ENCODE data around the gene DTX3L. TPM values are rescaled to one million over a fixed set of nuclear protein-coding genes. Genes with fewer than 3 reads are reported as not detected.

DTX3L gene
- total and polyA plus RNA-seq, 2 of the 8 experiments (the other 6 are each of a cell fraction or from before 2014, with no cell fraction given) = 1.7 to 11.3 TPM

- Histone ChIP-seq H2BK120ac (replicated peaks; ENCODE audit: low read depth, low read length) (no peak overlapping the region), H4K5ac (ENCODE audit: insufficient read length, low read depth, low read length) (no peak overlapping the region), H2BK15ac (ENCODE audit: low read length) (no peak overlapping the region), H3K9ac (replicated peaks in 1 of 4; ENCODE audit: extremely low read depth in 1 of 4, low read depth in 3 of 4, low read length in 3 of 4) (no peak overlapping the region), H3K4me3 (ENCODE audit: extremely low read depth in 1 of 4, insufficient read depth in 2 of 4, low read depth in 3 of 4, low read length in 4 of 4) (no peak overlapping the region), H4K91ac (replicated peaks; ENCODE audit: insufficient read length, low read length) (no peak overlapping the region), H3K4me2 (ENCODE audit: insufficient read depth in 1 of 2, low read depth in 2 of 2, low read length in 2 of 2) (no peak overlapping the region), H3K27ac (ENCODE audit: low read depth, low read length) (no peak overlapping the region), H3K4me1 (replicated peaks in 1 of 4; ENCODE audit: control insufficient read depth in 3 of 4, insufficient read depth in 4 of 4, low read length in 3 of 4) (peaks cover 0 to 7% (median 0%) of the 10 kb centered on the region in 4 experiments; a peak in 1 of 7 replicates), H3K23me2 (ENCODE audit: low read depth, low read length) (no peaks in the 10 kb centered on the region), H3K27me3 (replicated peaks in 1 of 4; ENCODE audit: control insufficient read depth in 3 of 4, extremely low read depth in 1 of 4, insufficient read depth in 3 of 4, low read length in 3 of 4) (no peaks in the 10 kb centered on the region), H3K23ac (ENCODE audit: insufficient read length) (no peak overlapping the region), H3K79me1 (ENCODE audit: low read depth, low read length) (no peaks in the 10 kb centered on the region), H2AFZ (ENCODE audit: low read length) (peak overlapping the region; percentile 6; the same call in 1 of the 2 replicates), H4K20me1 (replicated peaks in 1 of 2; ENCODE audit: control insufficient read depth in 1 of 2, insufficient read depth in 2 of 2, low read length in 2 of 2) (no peaks in the 10 kb centered on the region), H2BK12ac (ENCODE audit: low read depth, low read length) (no peak overlapping the region), H3K18ac (ENCODE audit: extremely low read depth, low read length) (no peak overlapping the region), H3K36me3 (ENCODE audit: control insufficient read depth in 2 of 4, insufficient read depth in 4 of 4, low read length in 3 of 4) (no peaks in the 10 kb centered on the region), H2AK5ac (ENCODE audit: low read depth, low read length) (no peak overlapping the region), H3K9me3 (ENCODE audit: insufficient read depth in 2 of 2, low read depth in 1 of 2, low read length in 1 of 2) (no peaks in the 10 kb centered on the region), H3K4ac (replicated peaks; ENCODE audit: insufficient read length, low read depth, low read length) (no peak overlapping the region), H2BK5ac (ENCODE audit: low read depth, low read length) (no peak overlapping the region), H3K79me2 (ENCODE audit: control insufficient read depth in 1 of 2, insufficient read depth in 2 of 2, low read length in 2 of 2) (no peaks in the 10 kb centered on the region), H3K14ac (ENCODE audit: insufficient read length) (no peak overlapping the region), H3K56ac (replicated peaks; ENCODE audit: insufficient read length, low read depth, low read length) (no peak overlapping the region), H4K8ac (ENCODE audit: extremely low read depth, insufficient read depth, low read length) (no peak overlapping the region; the same call in 1 of the 2 replicates), H2BK20ac (ENCODE audit: low read length) (no peak overlapping the region)
- ChIA-PET POLR2A (ENCODE audit: partially characterized antibody) (no interaction called here), CTCF (ENCODE audit: partially characterized antibody) (interaction anchor here (1.0 kb wide), 1 partner anchor 74 kb away, joined by 3 read pairs; the partner anchor contains the start of gene PARP14)
- DNase-seq (ENCODE audit: low read depth in 1 of 2, low spot score in 2 of 2) (no peak), FAIRE-seq (no peak)
- 91% methylated on average over 4 of the region's 4 CpGs; no CpG with 5 or more reads in 1 of the 2 experiments for WGBS, 2 experiments (ENCODE audit: extremely low coverage in 1 of 2, insufficient coverage in 1 of 2, insufficient read length in 1 of 2, insufficient replicate concordance in 2 of 2, low coverage in 1 of 2, low lambda C conversion rate in 2 of 2, missing lambda C conversion rate in 1 of 2)
- TF ChIP-seq ZNF274 (IDR thresholded peaks at IDR 0.05; ENCODE audit: borderline replicate concordance, extremely low read depth, low read length) (no peak), SRF (IDR thresholded peaks at IDR 0.05; ENCODE audit: low read depth, low read length) (no peak), SIX5 (IDR thresholded peaks at IDR 0.05; ENCODE audit: low read depth, low read length) (no peak), USF2 (IDR thresholded peaks at IDR 0.05; ENCODE audit: low read length) (no peak), RAD21 (IDR thresholded peaks at IDR 0.05 in 1 of 2, conservative IDR thresholded peaks at IDR 0.05 in 1 of 2; ENCODE audit: low read depth in 2 of 2, low read length in 2 of 2) (no peak), EP300 (IDR thresholded peaks at IDR 0.05; ENCODE audit: borderline replicate concordance in 1 of 2, low read depth in 2 of 2, low read length in 2 of 2) (no peak), SIRT6 (IDR thresholded peaks at IDR 0.05; ENCODE audit: low read length) (no peak), HDAC6 (IDR thresholded peaks at IDR 0.05; ENCODE audit: low read depth, low read length) (no peak), TBP (IDR thresholded peaks at IDR 0.05; ENCODE audit: low read depth, low read length) (no peak)
Measured at GRCh38 chr3:122606330-122606729, 42.2 kb downstream of the DTX3L start.
